CD14-positive monocyte (primary cell): Measurements from ENCODE around the gene SNAI3. TPM values are rescaled to one million over a fixed set of nuclear protein-coding genes. Genes with fewer than 3 reads are reported as not detected.

ENCODE experiments used
- DNase-seq, 3 donors: peaks; one replicate each; pipeline ENCODE4 v3.0.0-alpha.2; 2011 to 2022
- H2AFZ ChIP-seq: 2 replicates; pipeline ENCODE4 v1.6.0; 2012; ENCODE audit warnings: mild to moderate bottlenecking, low read depth, low read length, inconsistent platforms; ENCODE audit not compliant: insufficient read depth, poor library complexity, severe bottlenecking
- H3K27ac ChIP-seq, 2 donors: 1 replicate in 1 of 2; 2 replicates in 1 of 2; pipeline ENCODE4 v1.5.1; 2012 to 2013; ENCODE audit warnings: low read length in 2 of 2, control low read depth in 1 of 2, inconsistent platforms in 1 of 2, low read depth in 1 of 2, mild to moderate bottlenecking in 1 of 2
- H3K27me3 ChIP-seq, 2 donors: one replicate each; pipeline versions ENCODE4 v1.6.0 to v1.6.1; 2011 to 2013; ENCODE audit warnings: low read length in 2 of 2; ENCODE audit not compliant: control insufficient read depth in 2 of 2, insufficient read depth in 2 of 2
- H3K36me3 ChIP-seq, 2 donors: replicated peaks in 1 of 2; 1 replicate in 1 of 2; 2 replicates in 1 of 2; pipeline versions ENCODE4 v1.5.1 to v1.6.1; 2012 to 2013; ENCODE audit warnings: low read length in 2 of 2, control low read depth in 1 of 2, inconsistent platforms in 1 of 2, mild to moderate bottlenecking in 1 of 2; ENCODE audit not compliant: insufficient read depth in 2 of 2, control insufficient read depth in 1 of 2
- H3K4me1 ChIP-seq, 2 donors: 1 replicate in 1 of 2; 2 replicates in 1 of 2; pipeline versions ENCODE4 v1.5.1 to v1.6.1; 2012 to 2013; ENCODE audit warnings: low read length in 2 of 2, control low read depth in 1 of 2, inconsistent platforms in 1 of 2, mild to moderate bottlenecking in 1 of 2, moderate library complexity in 1 of 2; ENCODE audit not compliant: insufficient read depth in 2 of 2, control insufficient read depth in 1 of 2
- H3K4me2 ChIP-seq: replicated peaks from 2 replicates; pipeline ENCODE3; 2012; ENCODE audit warnings: low read length, moderate library complexity, mild to moderate bottlenecking; ENCODE audit not compliant: poor library complexity, severe bottlenecking; ENCODE audit errors: extremely low read depth
- H3K4me3 ChIP-seq, 3 experiments: fragments of 200-600 bp in 1 of 3; sonication (generic) in 1 of 3; replicated peaks in 1 of 3; 1 replicate in 2 of 3; 2 replicates in 1 of 3; pipeline ENCODE4 v1.5.1; 2011 to 2013; ENCODE audit warnings: low read length in 3 of 3, mild to moderate bottlenecking in 3 of 3, control low read depth in 2 of 3, low read depth in 2 of 3, inconsistent platforms in 1 of 3, moderate library complexity in 1 of 3
- H3K79me2 ChIP-seq: 2 replicates; pipeline ENCODE4 v1.6.0; 2012; ENCODE audit warnings: mild to moderate bottlenecking, control low read depth, inconsistent platforms, low read length, moderate library complexity; ENCODE audit not compliant: insufficient read depth
- H3K9ac ChIP-seq: 2 replicates; pipeline ENCODE4 v1.6.0; 2017; ENCODE audit warnings: low read length, mild to moderate bottlenecking; ENCODE audit not compliant: insufficient read depth, poor library complexity, severe bottlenecking
- H3K9me3 ChIP-seq, 2 donors: replicated peaks in 1 of 2; 1 replicate in 1 of 2; 2 replicates in 1 of 2; pipeline versions ENCODE4 v1.5.1 to v1.6.1; 2012 to 2013; ENCODE audit warnings: low read length in 2 of 2, control low read depth in 1 of 2; ENCODE audit not compliant: control insufficient read depth in 1 of 2, insufficient read depth in 1 of 2
- H4K20me1 ChIP-seq: 2 replicates; pipeline ENCODE4 v1.6.0; 2012; ENCODE audit warnings: mild to moderate bottlenecking, low read length, control low read depth, moderate library complexity; ENCODE audit not compliant: insufficient read depth
- H3K27ac Mint-ChIP-seq, 7 donors: one replicate each; pipeline ENCODE4 v1.8.0; 2020; ENCODE audit warnings: mild to moderate bottlenecking in 7 of 7, mixed read lengths in 7 of 7, moderate library complexity in 6 of 7, inconsistent platforms in 2 of 7
- H3K27me3 Mint-ChIP-seq, 3 donors: one replicate each; pipeline ENCODE4 v1.8.0; 2021 to 2022; ENCODE audit warnings: low read depth in 3 of 3, mild to moderate bottlenecking in 3 of 3, mixed read lengths in 3 of 3, moderate library complexity in 3 of 3, inconsistent platforms in 1 of 3
- H3K36me3 Mint-ChIP-seq, 2 donors: one replicate each; pipeline ENCODE4 v1.8.0; 2020; ENCODE audit warnings: mixed read lengths in 2 of 2, inconsistent platforms in 1 of 2, mild to moderate bottlenecking in 1 of 2
- H3K4me1 Mint-ChIP-seq: one replicate; pipeline ENCODE4 v1.8.0; 2020; ENCODE audit warnings: mild to moderate bottlenecking, mixed read lengths
- H3K4me3 Mint-ChIP-seq, 2 donors: one replicate each; pipeline ENCODE4 v1.8.0; 2020; ENCODE audit warnings: mild to moderate bottlenecking in 2 of 2, mixed read lengths in 2 of 2, moderate library complexity in 1 of 2
- H3K9me3 Mint-ChIP-seq, 7 donors: one replicate each; pipeline ENCODE4 v1.8.0; 2020 to 2022; ENCODE audit warnings: mixed read lengths in 7 of 7, mild to moderate bottlenecking in 6 of 7, moderate library complexity in 6 of 7, inconsistent platforms in 2 of 7
- WGBS: methylation state at CpG from one replicate; pipeline ENCODE4 v1.1.5; 2013; ENCODE audit warnings: missing lambda C conversion rate; ENCODE audit not compliant: insufficient coverage; 5-methylcytosine and 5-hydroxymethylcytosine counted together
- intact Hi-C, 2 donors: fragments of 100-400 bp; cut with micrococcal nuclease; formaldehyde crosslinking; loops; one replicate each; pipeline versions ENCODE4 v1.15.0 to v1.15.1; 2023
- polyA plus RNA-seq, 3 donors: library from polyadenylated mRNA; depleted of rRNA in 1 of 3; unstranded in 2 of 3; stranded (reverse) in 1 of 3; fragments of 300-500 nt in 2 of 3; fragments of >200 nt in 1 of 3; fragmentation: Illumina TruSeq in 2 of 3; gene quantifications; 1 replicate in 2 of 3; 2 replicates in 1 of 3; pipeline ENCODE4 v1.2.3, GENCODE V29; 2012 to 2021
- TF ChIP-seq, protein P1 (sequence below): fragments of 200-600 bp; IDR thresholded peaks from one replicate; pipeline ENCODE4 v1.8.0; 2022; ENCODE audit warnings: antibody characterized with exemption, mild to moderate bottlenecking

SNAI3 gene
- polyA plus RNA-seq, 3 donors = 4.2 to 6.4 (median 5.3) TPM

- Histone ChIP-seq H3K4me2 (no peak overlapping the region), H3K9ac (no peak overlapping the region), H3K27me3 (no peaks in the 10 kb centered on the region), H4K20me1 (peaks cover 70% of the 10 kb centered on the region), H3K36me3 (peaks cover 83 to 88% of the 10 kb centered on the region in 2 donors), H3K27ac (no peak overlapping the region), H2AFZ (no peak overlapping the region), H3K4me1 (no peaks in the 10 kb centered on the region), H3K79me2 (peaks cover 11% of the 10 kb centered on the region), H3K4me3 (no peak overlapping the region), H3K9me3 (no peaks in the 10 kb centered on the region)
- intact Hi-C loops = no loop called here
- 94% methylated on average over 14 of the region's 17 CpGs for WGBS
- Mint-ChIP-seq H3K9me3 (no peaks in the 10 kb centered on the region), H3K27me3 (peaks cover 0 to 1% (median 0%) of the 10 kb centered on the region in 3 donors), H3K4me3 (no peak overlapping the region), H3K4me1 (no peaks in the 10 kb centered on the region), H3K36me3 (peaks cover 61 to 82% of the 10 kb centered on the region in 2 donors), H3K27ac (peak overlapping the region in 1 of 7 donors; percentile 83)
- TF ChIP-seq, protein P1, sequence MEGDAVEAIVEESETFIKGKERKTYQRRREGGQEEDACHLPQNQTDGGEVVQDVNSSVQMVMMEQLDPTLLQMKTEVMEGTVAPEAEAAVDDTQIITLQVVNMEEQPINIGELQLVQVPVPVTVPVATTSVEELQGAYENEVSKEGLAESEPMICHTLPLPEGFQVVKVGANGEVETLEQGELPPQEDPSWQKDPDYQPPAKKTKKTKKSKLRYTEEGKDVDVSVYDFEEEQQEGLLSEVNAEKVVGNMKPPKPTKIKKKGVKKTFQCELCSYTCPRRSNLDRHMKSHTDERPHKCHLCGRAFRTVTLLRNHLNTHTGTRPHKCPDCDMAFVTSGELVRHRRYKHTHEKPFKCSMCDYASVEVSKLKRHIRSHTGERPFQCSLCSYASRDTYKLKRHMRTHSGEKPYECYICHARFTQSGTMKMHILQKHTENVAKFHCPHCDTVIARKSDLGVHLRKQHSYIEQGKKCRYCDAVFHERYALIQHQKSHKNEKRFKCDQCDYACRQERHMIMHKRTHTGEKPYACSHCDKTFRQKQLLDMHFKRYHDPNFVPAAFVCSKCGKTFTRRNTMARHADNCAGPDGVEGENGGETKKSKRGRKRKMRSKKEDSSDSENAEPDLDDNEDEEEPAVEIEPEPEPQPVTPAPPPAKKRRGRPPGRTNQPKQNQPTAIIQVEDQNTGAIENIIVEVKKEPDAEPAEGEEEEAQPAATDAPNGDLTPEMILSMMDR = no peak
- no peak for DNase-seq
Observed at GRCh38 chr16:88726408-88726749, 40.1 kb upstream of the SNAI3 start.

- Histone ChIP-seq H3K36me3 (peaks cover 83 to 88% of the 10 kb centered on the region in 2 donors), H3K27me3 (no peaks in the 10 kb centered on the region), H3K79me2 (peaks cover 6% of the 10 kb centered on the region), H4K20me1 (peaks cover 70% of the 10 kb centered on the region), H3K4me2 (no peak overlapping the region), H3K9ac (no peak overlapping the region), H3K27ac (no peak overlapping the region), H3K9me3 (no peaks in the 10 kb centered on the region), H2AFZ (no peak overlapping the region), H3K4me1 (no peaks in the 10 kb centered on the region), H3K4me3 (no peak overlapping the region)
- H3K27me3 Mint-ChIP-seq = peaks cover 0 to 1% (median 0%) of the 10 kb centered on the region in 3 donors
- no peaks in the 10 kb centered on the region for H3K9me3 Mint-ChIP-seq
- no peaks in the 10 kb centered on the region for H3K4me1 Mint-ChIP-seq
- H3K36me3 Mint-ChIP-seq = peaks cover 61 to 81% of the 10 kb centered on the region in 2 donors
- H3K27ac Mint-ChIP-seq = no peak overlapping the region
- 93% methylated on average over 24 of the region's 32 CpGs for WGBS
- no peak for DNase-seq
- no peak overlapping the region for H3K4me3 Mint-ChIP-seq
- TF ChIP-seq, protein P1 = no peak
- intact Hi-C loops = no loop called here
Observed at GRCh38 chr16:88725609-88726407, 39.5 kb upstream of the SNAI3 start.
